MM.1S (cell line): Measurements from ENCODE around the gene FBXO44.

Source experiments
- DNase-seq: peaks from one replicate; pipeline ENCODE4 v3.0.0-alpha.2; 2015
- H2AFZ ChIP-seq: fragments of 300-600 bp; sonication (generic); 2 replicates; pipeline ENCODE4 v1.6.0; 2016; ENCODE audit warnings: antibody characterized with exemption, low read length
- H3F3A ChIP-seq: fragments of 300-600 bp; sonication (generic); 2 replicates; pipeline ENCODE4 v1.6.1; 2016; ENCODE audit warnings: mild to moderate bottlenecking, antibody characterized with exemption, low read length, moderate library complexity, mixed read lengths; ENCODE audit not compliant: insufficient read depth
- H3K27ac ChIP-seq: fragments of 300-600 bp; sonication (generic); 2 replicates; pipeline ENCODE4 v1.5.1; 2016; ENCODE audit warnings: mild to moderate bottlenecking, low read length
- H3K27me3 ChIP-seq: fragments of 300-600 bp; sonication (generic); replicated peaks from 2 replicates; pipeline ENCODE4 v1.6.0; 2016; ENCODE audit warnings: low read length; ENCODE audit not compliant: insufficient read depth
- H3K36me3 ChIP-seq: fragments of 300-600 bp; sonication (generic); replicated peaks from 2 replicates; pipeline ENCODE4 v1.6.1; 2016; ENCODE audit warnings: mild to moderate bottlenecking, low read length, mixed read lengths; ENCODE audit not compliant: insufficient read depth
- H3K4me1 ChIP-seq: fragments of 300-600 bp; sonication (generic); 2 replicates; pipeline ENCODE4 v1.6.1; 2016; ENCODE audit warnings: low read length, mixed read lengths
- H3K4me2 ChIP-seq: fragments of 300-600 bp; sonication (generic); 2 replicates; pipeline ENCODE4 v1.6.0; 2016; ENCODE audit warnings: low read depth, low read length
- H3K4me3 ChIP-seq: fragments of 300-600 bp; sonication (generic); 2 replicates; pipeline ENCODE4 v1.5.1; 2016; ENCODE audit warnings: low read length, mixed read lengths
- H3K79me2 ChIP-seq: fragments of 300-600 bp; sonication (generic); 2 replicates; pipeline ENCODE4 v1.6.1; 2016; ENCODE audit warnings: mixed run types, low read length, mixed read lengths
- H3K9ac ChIP-seq: fragments of 300-600 bp; sonication (generic); 2 replicates; pipeline ENCODE4 v1.6.1; 2016; ENCODE audit warnings: low read length, mixed read lengths
- H3K9me2 ChIP-seq: fragments of 300-600 bp; sonication (generic); replicated peaks from 2 replicates; pipeline ENCODE4 v1.6.1; 2016; ENCODE audit warnings: mild to moderate bottlenecking, low read length, mixed read lengths; ENCODE audit not compliant: insufficient read depth
- H3K9me3 ChIP-seq: fragments of 300-600 bp; sonication (generic); replicated peaks from 2 replicates; pipeline ENCODE4 v1.6.1; 2016; ENCODE audit warnings: mild to moderate bottlenecking, low read length, mixed read lengths; ENCODE audit not compliant: insufficient read depth
- H4K20me1 ChIP-seq: fragments of 300-600 bp; sonication (generic); 2 replicates; pipeline ENCODE4 v1.6.1; 2016; ENCODE audit warnings: mild to moderate bottlenecking, low read length, moderate library complexity, mixed read lengths; ENCODE audit not compliant: insufficient read depth
- CTCF ChIP-seq: fragments of 300-600 bp; sonication (generic); IDR thresholded peaks from 2 replicates; pipeline ENCODE4 v1.5.1; 2016; ENCODE audit warnings: antibody characterized with exemption, low read length, mixed read lengths
- EZH2 ChIP-seq: fragments of 300-600 bp; sonication (generic); optimal IDR thresholded peaks from 2 replicates; pipeline ENCODE3; 2017; ENCODE audit warnings: low read depth, mild to moderate bottlenecking, antibody characterized with exemption, low read length, mixed read lengths
- EZH2phosphoT487 ChIP-seq: fragments of 300-600 bp; sonication (generic); IDR thresholded peaks from 2 replicates; pipeline ENCODE4 v1.6.1; 2018; ENCODE audit warnings: antibody characterized with exemption, low read length

The FBXO44 gene

GRCh38 chr1:11620405-11620804, 34.3 kb upstream of the FBXO44 start:
- Histone ChIP-seq H3K9me2 (no peaks in the 10 kb centered on the region), H3K4me1 (no peaks in the 10 kb centered on the region), H3K4me3 (no peak overlapping the region), H3K27me3 (peaks cover 97% of the 10 kb centered on the region), H3F3A (no peaks in the 10 kb centered on the region), H3K27ac (no peak overlapping the region), H3K4me2 (no peak overlapping the region), H3K9ac (no peak overlapping the region), H3K36me3 (no peaks in the 10 kb centered on the region), H3K9me3 (no peaks in the 10 kb centered on the region), H4K20me1 (no peaks in the 10 kb centered on the region), H3K79me2 (no peaks in the 10 kb centered on the region), H2AFZ (no peak overlapping the region)
- DNase-seq, result no peak
- no peak for TF ChIP-seq EZH2
- TF ChIP-seq CTCF, result no peak
- TF ChIP-seq EZH2phosphoT487, result no peak

- H2AFZ ChIP-seq, result no peak overlapping the region
- H3K4me3 ChIP-seq, result no peak overlapping the region
- H3K4me2 ChIP-seq, result no peak overlapping the region
- TF ChIP-seq EZH2phosphoT487 (no peak), CTCF (no peak), EZH2 (no peak)
- peaks cover 97% of the 10 kb centered on the region for H3K27me3 ChIP-seq
- H3K9me3 ChIP-seq, result no peaks in the 10 kb centered on the region
- DNase-seq, result no peak
- H4K20me1 ChIP-seq, result no peaks in the 10 kb centered on the region
- H3K27ac ChIP-seq, result no peak overlapping the region
- H3K9me2 ChIP-seq, result no peaks in the 10 kb centered on the region
- no peaks in the 10 kb centered on the region for H3K4me1 ChIP-seq
- no peaks in the 10 kb centered on the region for H3K79me2 ChIP-seq
- no peaks in the 10 kb centered on the region for H3F3A ChIP-seq
- no peak overlapping the region for H3K9ac ChIP-seq
- no peaks in the 10 kb centered on the region for H3K36me3 ChIP-seq
Observed at GRCh38 chr1:11620924-11621323, 33.8 kb upstream of the FBXO44 start.

GRCh38 chr1:11622398-11622797, 32.3 kb upstream of the FBXO44 start:
- peaks cover 96% of the 10 kb centered on the region for H3K27me3 ChIP-seq
- TF ChIP-seq CTCF (no peak), EZH2 (no peak), EZH2phosphoT487 (no peak)
- H3K79me2 ChIP-seq, result no peaks in the 10 kb centered on the region

DNA sequence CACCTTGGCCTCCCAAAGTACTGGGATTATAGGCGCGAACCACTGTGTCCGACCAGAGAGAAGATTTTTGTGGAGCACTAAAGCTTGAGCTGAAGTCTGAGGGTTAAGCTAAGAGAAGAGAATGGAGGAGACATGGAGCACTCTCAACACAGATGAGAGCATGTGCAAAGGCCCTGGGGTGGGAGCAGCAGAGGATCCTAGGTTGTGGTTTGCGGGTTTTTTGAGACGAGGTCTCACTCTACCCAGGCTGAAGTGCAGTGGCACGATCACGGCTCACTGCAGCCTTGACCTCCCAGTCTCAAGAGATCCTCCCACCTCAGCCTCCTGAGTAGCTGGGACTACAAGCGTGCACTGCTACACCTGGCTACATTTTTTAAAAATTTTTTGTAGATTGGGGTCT, 31.0 kb upstream of the FBXO44 start:
- H3K36me3 ChIP-seq, result no peaks in the 10 kb centered on the region
- no peaks in the 10 kb centered on the region for H3K79me2 ChIP-seq
- no peaks in the 10 kb centered on the region for H3K9me2 ChIP-seq
- no peaks in the 10 kb centered on the region for H3K9me3 ChIP-seq
- no peak overlapping the region for H3K9ac ChIP-seq
- no peak overlapping the region for H3K4me3 ChIP-seq
- H3K27ac ChIP-seq, result no peak overlapping the region
- H2AFZ ChIP-seq, result no peak overlapping the region
- TF ChIP-seq EZH2phosphoT487 (no peak), CTCF (no peak), EZH2 (no peak)
- peaks cover 95% of the 10 kb centered on the region for H3K27me3 ChIP-seq
- no peaks in the 10 kb centered on the region for H3K4me1 ChIP-seq
- no peaks in the 10 kb centered on the region for H4K20me1 ChIP-seq
- H3K4me2 ChIP-seq, result no peak overlapping the region
- no peaks in the 10 kb centered on the region for H3F3A ChIP-seq
- no peak for DNase-seq

More at GRCh38 chr1:11622398-11622797, 32.3 kb upstream of the FBXO44 start:
- no peak overlapping the region for H2AFZ ChIP-seq
- H4K20me1 ChIP-seq, result no peaks in the 10 kb centered on the region
- H3K36me3 ChIP-seq, result no peaks in the 10 kb centered on the region
- no peak overlapping the region for H3K27ac ChIP-seq
- no peak overlapping the region for H3K4me2 ChIP-seq
- H3K9ac ChIP-seq, result no peak overlapping the region
- H3K9me2 ChIP-seq, result no peaks in the 10 kb centered on the region
- no peaks in the 10 kb centered on the region for H3F3A ChIP-seq
- H3K4me1 ChIP-seq, result no peaks in the 10 kb centered on the region
- H3K4me3 ChIP-seq, result no peak overlapping the region
- no peak for DNase-seq
- no peaks in the 10 kb centered on the region for H3K9me3 ChIP-seq
